Measurements from ENCODE around the gene HOXD8.

Gene HOXD8

DNA sequence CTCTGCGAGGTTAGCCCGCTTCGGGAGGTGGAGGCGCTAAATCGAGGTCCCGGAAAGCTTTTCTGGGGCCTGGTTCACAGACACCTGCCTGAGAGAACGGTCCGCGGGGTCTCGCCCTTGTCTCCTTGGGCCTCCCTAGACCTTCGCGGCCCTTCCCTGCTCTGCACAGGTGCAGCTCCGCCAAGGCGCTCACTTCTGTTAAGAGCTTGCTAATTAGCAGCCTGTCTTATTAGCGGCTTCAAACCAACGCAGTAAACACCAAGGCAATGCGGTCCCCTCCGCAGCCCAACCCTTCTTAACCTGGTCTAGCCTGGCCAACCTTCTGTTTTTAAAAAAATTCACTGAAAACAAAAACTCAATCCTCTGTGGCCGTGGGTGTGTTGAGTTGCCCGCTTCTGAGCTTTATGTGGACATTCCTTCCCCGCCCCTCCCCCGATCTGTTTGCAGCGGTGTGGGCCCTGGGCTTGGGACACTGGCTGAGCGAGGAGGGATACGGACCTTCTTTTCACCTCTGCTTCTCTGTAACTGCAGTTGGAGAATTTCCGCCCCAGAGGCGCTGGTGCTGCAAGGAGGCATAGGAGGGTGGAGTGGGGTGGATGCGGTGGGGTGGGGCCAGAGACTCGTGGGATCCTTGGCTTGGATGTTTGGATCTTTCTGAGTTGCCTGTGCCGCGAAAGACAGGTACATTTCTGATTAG is 18.4 kb downstream of the HOXD8 start:
- no peak for DNase-seq

DNA sequence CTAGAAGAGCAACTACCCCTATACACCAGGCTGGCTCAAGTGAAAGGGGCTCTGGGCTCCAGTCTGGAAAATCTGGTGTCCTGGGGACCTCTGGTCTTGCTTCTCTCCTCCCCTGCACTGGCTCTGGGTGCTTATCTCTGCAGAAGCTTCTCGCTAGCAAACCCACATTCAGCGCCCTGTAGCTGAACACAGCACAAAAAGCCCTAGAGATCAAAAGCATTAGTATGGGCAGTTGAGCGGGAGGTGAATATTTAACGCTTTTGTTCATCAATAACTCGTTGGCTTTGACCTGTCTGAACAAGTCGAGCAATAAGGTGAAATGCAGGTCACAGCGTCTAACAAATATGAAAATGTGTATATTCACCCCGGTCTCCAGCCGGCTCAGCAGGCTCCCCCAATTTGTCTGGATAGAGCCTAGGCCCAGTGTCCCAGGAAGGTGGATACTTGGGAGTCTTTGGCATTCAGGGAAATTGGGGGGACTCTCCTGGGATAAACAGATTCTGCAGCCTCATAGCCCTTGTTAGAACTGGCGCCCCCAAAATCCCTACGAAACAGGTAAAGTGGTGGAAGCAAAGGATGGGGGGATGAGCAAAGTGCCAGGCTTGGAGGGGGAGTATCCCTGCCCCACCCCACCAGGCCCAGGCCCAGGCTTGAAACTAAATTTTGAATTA is 19.4 kb downstream of the HOXD8 start:
- DNase-seq, result no peak

DNA sequence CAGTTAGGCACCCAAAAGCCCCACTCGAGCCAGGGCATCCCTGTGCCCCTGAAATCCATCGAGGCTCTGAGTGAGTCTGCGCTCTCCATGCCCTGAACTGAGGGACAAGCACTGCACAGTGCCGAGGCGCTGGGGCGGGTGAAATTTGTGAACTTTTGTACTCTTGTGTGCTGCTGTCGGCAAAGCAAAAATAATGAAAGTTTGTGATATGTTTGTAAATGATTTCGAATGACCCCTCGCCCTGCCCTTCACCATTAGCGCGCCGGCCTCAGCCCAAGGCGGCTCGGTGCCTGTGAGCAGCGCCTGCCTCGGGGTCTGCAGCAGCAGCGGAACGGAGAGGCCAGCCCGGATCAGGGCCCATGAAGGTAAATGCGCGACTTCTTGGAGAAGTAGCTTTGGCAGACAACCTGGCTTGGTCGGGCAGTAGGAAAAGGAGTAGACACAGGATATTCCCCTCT is 20.0 kb downstream of the HOXD8 start:
- DNase-seq, result no peak

DNA sequence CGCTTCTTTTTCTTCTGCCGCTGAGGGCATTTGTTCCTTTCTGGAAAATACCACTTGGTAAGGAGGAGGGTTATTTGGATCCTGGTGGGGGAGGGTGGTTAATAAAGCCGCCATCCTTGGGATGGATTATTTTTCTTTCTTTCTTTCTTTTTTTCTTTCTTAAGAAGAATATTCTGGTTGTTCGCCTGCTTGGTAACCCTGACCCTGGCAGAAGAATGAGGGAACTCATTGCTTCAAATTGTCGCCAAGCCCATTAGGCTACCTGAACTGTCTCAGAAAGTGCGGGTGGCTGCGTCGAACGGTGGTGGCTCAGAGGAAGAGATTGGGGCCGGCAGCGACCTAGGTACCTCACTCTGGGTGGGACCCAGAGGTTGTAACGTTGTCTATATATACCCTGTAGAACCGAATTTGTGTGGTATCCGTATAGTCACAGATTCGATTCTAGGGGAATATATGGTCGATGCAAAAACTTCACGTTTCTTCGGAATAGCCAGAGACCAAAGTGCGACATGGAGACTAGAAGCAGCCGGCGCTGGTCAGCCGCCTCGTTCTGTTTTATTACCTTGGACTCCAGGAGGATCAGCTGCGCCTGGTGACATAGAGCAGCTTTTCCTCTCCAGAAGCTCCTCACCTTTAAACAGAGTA is 20.6 kb downstream of the HOXD8 start:
- DNase-seq, result no peak

DNA sequence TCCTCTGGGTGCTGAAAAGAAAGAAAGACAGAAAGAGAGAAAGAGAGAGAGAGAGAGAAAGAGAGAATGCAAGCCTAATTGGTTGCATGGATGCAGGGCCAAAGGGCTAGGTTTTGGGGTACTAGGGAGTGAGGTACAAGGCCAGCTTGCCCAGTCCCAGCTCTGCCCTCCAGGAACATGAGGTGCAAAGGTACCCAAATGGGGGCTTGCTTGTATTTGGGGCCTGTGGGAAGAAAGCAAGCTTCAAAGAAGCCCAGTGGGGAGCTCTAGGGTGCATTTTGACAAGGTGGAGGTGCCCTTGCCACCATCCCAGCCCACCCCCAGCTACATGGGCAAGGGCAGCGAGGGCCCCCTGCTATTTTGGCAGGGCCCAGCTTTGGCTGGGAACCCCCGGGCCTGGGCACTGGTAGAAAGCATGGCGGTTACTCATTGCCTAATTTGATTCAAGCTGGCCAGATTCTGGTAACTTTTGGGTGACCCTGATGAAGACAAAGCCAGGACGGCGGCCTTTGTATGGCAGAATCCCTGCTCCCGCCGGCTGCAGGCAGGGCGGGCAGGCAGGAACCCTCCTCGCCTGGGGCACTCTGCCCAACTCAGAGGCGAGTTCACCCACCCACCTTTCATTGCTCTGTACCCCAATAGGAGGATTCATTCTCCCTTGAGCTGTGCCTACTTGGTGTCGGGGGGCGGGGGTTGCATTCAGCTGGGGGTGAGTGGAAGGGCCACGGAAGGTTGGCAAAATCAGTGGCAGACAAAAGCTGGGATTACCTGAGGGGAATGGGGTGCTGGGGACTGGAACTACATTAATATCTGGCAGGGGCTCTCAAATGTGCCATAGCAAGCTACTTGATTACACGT is 21.3 kb downstream of the HOXD8 start:
- DNase-seq, result no peak

DNA sequence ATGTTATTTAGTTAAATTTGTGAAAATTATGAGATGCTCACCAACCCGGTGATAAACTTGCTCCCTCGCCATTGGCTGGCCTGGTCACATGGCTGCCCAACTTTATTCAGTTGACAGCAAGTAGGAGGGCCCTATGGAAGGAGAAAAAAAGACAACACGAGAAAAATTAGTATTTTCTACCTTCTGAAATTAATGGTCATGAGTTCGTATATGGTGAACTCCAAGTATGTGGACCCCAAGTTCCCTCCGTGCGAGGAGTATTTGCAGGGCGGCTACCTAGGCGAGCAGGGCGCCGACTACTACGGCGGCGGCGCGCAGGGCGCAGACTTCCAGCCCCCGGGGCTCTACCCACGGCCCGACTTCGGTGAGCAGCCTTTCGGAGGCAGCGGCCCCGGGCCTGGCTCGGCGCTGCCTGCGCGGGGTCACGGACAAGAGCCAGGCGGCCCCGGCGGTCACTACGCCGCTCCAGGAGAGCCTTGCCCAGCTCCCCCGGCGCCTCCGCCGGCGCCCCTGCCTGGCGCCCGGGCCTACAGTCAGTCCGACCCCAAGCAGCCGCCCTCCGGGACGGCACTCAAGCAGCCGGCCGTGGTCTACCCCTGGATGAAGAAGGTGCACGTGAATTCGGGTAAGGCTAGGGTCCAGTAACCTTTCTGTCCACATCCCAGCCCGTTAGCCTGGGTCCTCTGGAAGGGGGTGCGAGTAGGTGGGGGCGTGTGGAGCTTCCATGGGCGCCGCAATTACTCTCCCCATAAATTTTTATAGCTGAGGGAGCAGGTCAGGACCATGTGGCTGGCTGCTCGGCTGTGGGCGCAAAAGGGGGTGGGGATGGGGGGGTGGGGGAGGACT is 22.2 kb downstream of the HOXD8 start, which contains the start of gene HOXD4:
Gene HOXD4 (plus strand): TSS at position 109 of the 846 bp plus-strand sequence. CDS start 84 bp downstream, at position 193.
- no peak for DNase-seq

GRCh38 chr2:176152350-176153181 is 23.1 kb downstream of the HOXD8 start:
- DNase-seq, result no peak

- DNase-seq, result no peak
Observed at GRCh38 chr2:176154576-176155252, 25.2 kb downstream of the HOXD8 start.

GRCh38 chr2:176155356-176156044 is 26.0 kb downstream of the HOXD8 start:
- no peak for DNase-seq

DNA sequence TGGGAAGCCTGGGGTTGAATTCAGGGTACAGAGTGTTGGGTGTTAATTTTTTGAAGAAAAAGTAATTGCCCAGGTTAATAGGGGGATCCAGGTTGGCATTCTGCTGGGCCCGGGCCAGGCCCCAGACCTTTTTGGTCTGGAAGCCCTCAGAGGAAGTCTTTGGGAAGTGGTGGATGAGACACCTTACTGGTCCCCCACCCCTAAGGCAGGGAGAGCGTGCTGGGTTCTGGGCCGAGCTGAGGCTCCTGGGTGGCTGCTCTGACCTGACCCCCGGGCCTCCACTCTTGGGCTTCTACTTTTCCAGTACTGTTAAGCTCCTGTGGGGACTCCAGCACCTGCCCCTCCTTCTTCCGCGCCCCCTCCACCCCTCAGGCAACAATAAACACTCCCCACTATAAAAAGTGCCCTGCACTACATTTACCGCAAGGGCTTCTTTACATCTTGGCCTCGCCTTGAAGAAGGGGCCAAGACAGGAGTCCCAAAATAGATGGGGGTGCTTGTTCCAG is 26.8 kb downstream of the HOXD8 start:
- no peak for DNase-seq

DNA sequence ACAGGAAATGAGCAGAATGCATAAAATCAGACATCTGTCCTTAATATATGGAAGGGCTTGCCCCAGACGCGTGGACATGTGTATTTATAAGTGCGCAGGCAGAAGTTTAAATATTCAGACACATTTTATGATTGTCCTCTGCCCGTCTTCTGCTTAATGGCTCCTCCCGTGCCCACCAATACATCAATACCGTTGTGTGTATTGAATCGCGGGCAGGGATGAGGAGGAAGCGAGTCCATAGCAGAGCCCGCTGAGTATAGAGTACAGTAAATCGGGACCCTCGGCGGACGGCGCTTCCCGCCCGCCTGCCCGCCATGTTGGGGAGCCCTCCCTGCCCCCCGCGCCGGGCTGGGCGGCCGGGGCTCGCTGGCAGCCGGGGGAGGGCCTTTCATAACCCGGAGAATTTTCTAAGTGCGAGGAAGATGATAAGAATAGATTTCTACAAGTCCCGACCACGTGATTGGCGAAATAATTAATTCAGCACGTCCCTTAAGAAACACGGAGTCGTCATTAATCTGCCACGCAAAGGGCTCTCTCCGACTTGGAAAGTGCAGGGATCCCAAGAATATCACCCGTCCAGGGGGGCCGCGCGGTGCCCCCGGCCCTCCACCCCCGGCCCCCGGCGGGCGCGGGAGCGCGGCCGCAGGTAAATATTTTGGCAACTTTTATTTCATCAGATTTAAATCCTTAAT is 27.4 kb downstream of the HOXD8 start, which contains the start of gene HOXD3:
Gene HOXD3 (plus strand): TSS at position 501 of the 692 bp plus-strand sequence. CDS start 11,808 bp downstream, outside the sequence.
- peak; percentile 15 to 47 for DNase-seq

- peak; percentile 14 to 55 for DNase-seq
Observed at GRCh38 chr2:176157499-176158185, 28.1 kb downstream of the HOXD8 start.

DNA sequence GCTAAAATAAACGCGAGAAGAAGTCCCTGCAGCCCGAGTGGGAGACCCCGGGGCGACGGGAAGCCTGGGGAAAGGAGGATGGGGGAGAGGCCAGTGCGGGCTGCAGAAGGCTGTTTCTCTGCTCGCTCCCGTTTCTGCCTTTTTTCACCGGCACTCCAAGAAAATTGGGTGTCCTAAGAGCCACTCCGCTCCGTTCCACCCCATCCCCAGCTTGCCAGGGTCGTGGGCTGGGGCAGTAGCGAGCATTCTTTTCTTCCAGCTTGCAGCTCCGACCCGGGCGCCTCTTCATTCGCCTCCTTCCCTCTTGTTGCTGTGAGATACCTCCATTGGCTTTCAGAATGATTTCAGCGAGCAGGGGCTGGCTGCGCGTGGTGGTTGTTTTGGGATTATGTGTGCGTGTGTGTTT is 28.7 kb downstream of the HOXD8 start:
- DNase-seq, result peak; percentile 55 to 56

DNA sequence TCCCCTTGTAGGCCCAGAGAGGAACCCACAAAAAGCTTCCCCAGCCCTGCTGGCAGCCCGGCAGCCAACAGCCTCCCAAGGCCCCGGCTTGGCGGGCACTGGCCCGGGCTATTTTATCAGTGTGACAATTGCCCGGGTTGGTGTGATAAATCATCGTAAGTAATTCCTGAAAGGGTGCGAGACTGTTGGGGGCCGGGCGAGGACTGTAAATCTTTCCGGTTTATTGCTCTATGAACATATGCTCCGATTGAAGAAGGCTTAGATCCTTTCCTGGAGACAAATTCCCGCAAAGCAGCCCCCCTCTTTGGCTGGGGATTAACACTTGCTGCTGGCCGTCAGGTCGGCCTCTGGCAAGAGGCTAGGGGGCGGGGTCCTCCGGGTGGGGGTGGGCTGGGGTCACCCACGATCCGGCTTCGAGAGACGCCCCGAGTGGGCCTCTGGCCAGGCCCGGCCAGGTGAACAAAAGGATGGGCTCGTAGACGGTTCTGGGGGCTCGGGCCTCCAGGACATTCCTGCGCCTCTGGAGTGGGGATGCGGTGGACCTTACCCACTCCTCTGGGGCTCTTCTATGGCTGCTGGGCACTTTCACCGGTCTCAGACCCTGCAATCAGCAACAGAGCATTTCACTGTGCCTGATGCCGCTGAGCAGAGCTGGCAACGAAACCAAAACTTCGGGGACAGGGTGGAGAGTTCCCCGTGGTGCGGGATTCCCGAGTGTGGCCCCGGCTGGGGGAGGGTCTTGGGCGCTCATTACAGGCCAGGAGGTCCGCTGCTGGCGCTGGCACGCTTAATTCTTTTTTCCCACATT is 29.6 kb downstream of the HOXD8 start:
- peak; percentile 77 to 92 for DNase-seq

- no peak for DNase-seq
Observed at GRCh38 chr2:176159663-176160250, 30.3 kb downstream of the HOXD8 start.

- DNase-seq, result no peak
Observed at GRCh38 chr2:176160251-176160985, 30.9 kb downstream of the HOXD8 start.

Measured in NCI-H524 (cell line).